Stimulated activated CD8-positive, alpha-beta memory T cell treated with anti-CD3 and anti-CD28 coated beads, Interleukin-12 subunit alpha, Interleukin-12 subunit beta, amount 100 ng/mL, for 24 hours (primary cell): ENCODE measurements around the gene FHOD3.

ENCODE experiments used
- DNase-seq: peaks from one replicate; pipeline ENCODE4 v3.0.0-alpha.2; 2020; ENCODE audit errors: extremely low read depth

FHOD3 gene

DNA sequence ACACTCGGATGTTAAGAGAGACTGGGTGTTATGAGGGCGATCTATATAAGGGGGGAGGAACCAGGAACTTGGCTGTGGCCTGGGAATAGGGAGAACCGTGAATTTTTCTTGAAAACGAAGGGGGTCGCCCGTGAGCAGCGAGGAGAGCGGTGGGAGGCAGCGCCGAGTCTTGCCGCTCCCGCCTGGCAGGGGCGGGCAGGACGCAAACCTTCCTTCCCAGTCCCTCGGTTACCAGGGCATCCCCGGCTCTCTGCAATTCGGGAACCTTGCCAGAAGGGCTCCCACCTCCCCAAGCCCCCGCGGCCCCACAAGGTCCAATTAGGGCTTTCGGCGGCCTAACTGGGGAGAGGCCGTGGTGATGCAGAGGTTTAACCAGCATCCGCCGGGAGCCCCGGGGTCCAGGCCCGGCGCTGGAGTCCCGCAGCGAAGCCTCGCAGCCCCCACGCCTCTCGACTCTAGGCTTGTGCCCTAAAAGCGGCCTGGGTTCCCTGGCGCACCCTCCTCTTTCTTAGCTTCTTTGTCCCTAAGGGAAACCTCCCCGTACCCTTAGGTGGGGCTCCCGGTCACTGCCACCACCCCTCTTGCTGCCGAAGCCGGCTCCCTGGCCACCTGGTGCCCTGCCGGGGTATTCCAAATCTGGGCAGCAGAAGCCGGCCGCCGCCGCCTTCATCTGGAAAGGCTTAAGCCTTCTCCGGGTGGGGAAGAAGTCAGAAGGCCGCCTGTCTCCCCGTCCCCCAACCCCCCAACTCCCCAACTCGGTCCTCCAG is 680 bp upstream of the FHOD3 start:
- no peak for DNase-seq

DNA sequence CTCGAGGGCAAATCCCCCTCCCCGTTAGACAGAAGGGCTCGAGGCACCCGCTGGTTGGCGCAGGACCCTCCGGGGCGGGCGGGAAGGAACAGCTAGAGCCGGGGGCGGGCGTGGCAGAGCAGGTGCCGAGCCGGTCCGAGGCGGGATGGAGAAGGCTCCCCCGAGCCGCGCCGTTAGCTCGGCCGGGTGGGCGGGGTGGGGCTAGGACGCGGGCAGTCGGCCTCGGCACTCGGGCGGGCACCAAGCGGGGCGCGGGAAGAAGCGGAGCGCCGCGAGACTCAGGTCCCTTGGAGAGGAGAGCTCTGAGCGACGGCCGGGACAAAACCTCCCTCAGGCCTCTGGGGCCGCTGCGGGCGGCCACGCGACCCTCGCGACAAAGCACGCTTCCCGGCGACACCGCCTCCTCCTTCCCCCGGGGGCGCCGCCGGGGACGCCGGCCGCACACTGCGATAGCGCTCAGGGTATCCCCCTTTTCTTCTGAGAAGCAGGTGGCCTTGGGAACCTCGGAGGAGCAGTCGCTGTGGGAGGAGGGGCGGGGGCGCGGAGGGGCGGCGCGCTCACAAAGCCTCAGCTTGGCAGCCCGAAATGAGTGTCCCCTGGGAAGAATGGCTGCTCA is 721 bp downstream of the FHOD3 start:
- DNase-seq = no peak

DNA sequence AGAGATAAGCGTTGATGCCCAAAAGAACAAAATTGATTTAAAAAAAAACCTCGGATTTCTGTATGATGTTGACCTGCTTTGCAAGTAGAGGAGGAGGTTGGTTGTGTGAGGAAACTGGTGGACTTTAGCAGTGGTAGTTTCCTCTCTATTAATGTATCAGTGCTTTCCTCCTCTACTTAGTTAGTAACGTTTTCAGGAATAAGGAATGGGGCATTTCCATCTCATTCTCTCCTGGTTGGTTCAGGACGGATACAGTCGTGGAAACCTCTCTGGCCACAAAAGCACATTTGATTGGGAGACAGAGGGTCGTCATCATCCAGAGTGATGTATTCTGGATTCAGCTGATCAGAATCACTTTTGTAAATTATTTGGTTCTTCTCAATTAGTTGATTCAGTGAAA is 1.5 kb downstream of the FHOD3 start:
- DNase-seq = no peak

DNA sequence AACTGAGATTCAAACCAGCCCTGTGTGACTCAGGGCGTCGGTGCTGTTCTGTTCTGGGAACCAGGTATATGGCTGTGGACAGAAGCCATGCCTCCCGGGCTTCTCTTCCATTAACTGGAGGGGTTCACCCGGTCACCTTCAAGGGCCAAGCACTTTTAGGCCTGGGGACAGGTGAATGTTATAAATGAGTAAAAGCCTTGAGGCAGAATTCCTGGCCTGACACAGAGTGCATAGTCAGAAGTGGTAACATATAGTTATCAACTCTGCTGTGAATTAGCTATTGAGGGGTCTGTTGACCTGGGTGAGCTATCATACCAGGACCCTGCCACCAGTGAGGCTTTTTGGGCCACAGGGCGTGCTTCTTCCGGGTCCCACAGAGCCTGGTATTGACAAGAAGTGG is 2.7 kb downstream of the FHOD3 start:
- DNase-seq = no peak

DNA sequence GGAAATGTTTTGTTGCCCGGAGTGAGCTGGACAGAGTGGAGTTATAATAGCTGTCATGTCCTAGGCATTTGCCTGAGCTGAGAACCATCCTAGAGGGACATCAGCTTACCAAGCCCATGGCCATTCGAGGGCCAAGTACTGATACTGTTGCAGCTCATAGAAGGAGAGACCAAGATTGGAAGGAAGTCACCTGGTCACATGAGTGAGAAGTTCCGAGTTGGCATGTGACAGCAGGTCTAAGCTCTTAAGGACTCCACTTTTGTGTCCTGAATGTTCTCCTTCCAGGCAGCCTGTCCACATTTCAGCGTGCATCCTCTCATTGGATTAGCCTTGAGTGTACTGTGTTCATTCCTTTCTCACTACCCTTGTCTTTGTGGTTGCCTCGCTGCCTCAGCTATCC is 4.4 kb downstream of the FHOD3 start:
- DNase-seq = no peak

DNA sequence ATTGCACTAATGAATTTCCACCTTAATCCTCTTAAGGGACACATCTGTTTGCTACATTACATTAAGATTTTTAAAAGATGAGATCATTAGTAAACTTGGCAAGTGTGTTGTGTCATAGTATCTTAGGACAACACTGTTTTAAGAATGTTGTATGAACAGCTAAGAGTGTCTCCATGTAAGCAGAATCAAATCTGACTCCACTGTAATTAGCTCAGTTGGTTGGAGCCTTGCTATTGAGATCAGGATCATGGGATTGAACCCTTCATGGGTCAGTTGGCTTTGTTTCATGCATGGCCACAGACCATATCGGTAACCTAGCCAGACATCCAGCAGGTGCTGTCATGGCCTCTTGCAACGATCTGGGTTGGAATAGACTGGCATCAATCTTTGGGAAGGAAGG is 5.2 kb downstream of the FHOD3 start:
- no peak for DNase-seq

DNA sequence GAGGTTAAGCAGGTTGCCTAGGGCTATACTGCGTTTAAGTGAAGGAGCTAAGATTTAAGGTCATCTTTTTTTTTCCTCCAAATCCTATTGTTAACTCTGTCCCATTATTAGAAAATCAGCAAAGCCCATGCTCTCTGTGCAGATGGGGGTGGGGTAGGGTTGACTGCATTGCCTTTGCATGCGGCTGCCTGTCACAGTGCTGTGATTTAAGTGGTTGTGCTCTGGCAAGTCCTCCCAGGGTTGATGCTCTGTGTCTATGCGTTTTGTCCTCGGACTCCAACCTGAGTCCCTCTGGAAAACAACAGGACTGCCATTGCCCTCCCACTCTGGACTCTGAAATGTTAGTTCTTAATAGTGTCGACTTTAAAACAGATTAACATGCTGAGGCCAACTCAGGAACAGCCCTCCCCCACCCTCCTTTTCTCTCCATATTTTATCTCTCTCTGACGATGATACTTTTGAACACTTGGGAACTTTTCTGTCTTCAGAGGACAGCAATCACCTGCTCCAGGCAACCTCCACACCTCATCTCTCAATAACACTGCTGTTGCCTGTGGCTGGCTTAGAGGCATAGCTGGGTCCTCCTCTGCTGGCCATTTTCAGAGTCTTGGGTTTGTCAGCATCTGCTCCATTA is 5.8 kb downstream of the FHOD3 start:
- no peak for DNase-seq

DNA sequence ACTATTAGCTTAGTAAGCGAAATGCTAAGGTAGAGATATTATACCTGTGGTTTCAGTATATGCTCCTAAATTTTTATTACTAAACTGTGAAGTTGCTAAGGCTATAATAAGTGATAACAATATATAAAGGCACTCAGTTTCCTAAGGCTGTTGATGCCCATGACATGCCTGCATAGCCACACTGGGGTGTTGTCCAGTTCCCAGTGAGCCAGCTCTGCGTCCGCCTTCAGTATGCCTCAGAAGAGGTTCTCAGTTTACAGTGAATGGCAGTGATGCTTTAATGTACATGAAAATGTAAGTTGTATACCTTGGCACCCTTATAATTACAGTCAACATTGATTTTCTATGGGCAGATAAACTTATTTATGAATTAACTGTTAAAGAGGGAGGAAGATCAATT is 7.2 kb downstream of the FHOD3 start:
- DNase-seq = no peak

DNA sequence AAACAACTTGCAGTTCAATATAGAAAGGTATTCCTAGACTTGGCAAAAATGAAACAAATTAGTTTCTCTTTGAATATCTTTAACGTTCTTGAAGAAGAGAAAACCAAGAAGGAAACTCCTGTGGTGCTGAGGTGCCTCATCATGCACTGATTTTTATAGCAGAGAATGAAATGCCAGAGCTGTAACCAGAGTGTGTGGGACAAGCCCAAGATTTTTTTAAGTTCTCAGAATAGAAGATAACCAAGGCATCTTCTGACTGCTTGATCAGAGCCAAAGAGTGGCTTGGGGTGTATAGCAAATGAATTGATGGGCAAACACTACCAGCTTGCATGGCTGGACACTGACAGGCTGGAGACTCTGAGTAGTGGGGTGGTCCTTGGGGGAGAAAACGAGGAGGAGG is 7.9 kb downstream of the FHOD3 start:
- no peak for DNase-seq

DNA sequence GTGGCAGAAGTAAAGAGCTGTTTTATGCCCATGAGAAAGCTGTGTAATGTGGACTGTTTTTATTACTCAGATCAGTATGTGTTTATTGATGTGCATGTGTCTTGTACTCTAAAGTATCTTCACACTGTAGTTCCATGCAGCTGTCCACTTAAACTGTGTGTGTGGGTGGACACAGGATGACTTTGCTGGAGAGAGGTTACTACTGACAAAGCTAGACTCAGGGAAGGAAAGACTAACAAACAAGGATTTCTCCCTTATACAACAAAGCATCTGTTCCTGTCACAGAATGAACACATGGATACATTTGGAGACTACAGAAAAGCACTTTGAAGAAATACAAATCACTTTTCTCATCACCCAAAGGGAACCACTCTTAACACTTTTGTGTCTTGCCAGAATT is 10.0 kb downstream of the FHOD3 start:
- no peak for DNase-seq

DNA sequence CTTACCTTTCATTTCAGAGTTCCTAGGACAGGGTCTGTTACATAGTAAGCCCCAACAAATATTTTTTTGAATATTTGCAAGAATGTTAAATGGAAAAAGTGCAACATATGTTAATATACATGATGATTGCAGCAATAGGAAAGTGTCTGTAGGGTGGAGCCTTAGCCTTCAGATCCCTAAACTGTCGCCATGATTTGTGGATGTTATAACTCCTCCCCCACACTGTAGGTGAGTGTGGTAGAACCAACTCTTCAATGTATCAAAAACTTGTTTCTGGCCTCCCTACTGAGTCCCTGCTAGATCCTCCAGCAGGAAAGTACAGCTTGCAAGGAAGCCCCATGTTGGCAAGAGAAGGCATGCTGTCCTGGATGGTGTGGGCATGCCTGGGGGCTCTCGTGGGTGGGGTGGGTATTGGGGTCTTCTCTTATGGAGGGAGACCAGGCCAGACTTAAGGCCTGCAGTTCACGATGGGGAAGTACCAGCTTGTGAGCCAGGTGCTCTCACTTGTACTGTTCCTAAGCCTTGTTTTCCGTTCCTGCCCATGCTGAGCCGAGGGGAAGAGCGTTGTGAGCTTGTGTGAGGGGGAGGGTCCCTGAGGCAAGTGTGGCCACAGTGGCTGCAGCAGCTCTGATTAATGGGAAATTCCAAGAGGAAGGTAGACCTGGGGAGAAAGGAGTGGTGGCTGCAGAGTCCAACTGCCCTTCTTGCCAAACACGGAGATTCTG is 11.4 kb downstream of the FHOD3 start:
- DNase-seq = no peak

DNA sequence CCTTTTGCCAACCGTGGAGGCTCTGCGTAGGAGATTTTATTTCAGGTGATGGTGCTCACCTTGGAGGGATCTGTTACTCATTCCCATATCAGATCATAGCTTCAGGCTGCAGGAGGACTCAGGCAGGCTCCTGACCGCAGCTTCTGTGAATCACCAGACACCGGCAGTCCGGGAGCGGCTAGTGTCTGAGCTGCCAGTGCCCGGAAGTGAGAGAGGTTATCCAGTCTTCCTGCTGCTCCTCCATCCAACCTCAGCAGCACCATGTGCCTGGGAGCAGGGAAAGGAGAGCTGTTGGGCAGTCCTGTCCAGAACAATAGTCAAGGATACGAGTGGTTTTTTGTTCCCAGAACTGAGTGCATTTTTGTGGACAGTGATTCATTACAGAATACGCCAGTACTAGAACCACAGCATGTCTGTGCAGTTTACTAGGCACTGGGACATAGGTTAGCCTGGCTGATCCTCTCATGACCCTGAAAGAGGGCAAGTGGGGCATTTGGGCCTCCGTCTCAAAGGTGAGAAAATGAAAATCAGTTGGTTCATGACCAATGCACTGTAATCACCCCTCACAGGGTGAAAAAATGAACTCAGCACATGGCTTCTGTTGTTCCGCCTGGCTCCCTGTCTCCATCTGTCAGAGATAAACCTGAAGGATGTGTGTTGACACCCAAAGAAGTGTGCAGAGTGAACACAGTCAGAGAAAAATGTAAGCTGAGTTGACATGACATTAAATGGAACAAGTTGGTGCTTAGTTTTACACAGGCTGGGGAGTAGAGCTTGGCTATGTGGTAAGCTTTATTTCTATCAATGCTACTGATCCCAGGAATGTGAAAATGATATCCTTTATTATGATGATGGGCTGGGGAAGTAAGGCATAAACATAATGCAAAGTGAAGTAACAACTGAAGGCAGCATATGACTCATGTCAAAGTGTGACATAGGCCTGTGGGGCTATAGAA is 12.2 kb downstream of the FHOD3 start:
- DNase-seq = no peak

DNA sequence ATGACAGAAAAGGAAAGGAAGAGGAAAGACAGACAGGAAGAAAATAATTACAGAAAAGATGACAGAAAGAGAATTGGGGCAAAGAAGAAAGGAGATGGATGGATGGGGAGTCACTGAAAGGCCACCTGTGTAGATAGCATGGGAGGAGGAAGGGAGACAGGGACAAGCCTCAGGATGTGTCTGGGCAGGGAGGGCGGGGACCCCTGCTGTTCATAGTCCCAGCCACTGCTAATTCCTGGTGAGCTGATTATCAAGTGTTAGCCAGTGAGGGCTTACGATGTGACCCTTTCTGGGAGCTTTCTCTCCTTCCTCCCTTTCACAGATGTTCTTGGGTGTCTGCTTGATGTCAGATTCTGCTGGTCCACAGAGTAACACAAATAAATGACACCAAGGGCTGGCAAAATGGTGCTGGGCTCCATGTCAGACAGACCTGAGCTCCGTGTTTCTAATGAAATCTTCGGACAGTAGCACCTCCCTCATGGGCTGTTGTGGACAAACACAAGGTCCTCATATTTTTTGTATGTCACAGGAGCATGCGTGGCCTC is 13.6 kb downstream of the FHOD3 start:
- no peak for DNase-seq

DNA sequence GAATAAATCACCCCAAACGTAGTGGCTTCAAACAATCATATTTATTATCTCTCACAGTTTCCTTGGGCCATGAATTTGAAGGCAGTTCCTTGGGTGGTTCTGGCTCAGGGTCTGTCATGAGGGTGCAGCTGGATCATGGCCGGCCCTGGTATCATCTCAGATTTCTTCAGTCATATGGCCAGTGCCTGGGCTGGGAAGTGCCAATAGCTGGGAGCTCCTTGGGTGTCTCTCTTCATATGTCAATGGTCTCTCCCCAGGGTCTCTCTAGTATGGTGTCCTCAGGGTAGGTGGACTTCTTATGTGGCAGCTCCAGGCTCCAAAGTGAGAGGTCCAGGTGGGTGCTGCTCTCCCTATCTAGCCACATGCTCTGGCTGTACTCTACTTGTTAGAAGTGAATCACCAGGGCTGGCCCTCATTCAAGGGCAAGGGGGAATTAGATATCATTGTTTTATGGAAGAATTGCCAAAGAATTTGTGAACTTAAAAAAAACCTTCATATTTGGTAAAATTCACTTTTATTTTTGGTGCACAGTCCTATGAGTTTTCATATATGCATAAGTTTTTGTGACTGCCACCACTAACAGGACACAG is 15.4 kb downstream of the FHOD3 start:
- DNase-seq = no peak

DNA sequence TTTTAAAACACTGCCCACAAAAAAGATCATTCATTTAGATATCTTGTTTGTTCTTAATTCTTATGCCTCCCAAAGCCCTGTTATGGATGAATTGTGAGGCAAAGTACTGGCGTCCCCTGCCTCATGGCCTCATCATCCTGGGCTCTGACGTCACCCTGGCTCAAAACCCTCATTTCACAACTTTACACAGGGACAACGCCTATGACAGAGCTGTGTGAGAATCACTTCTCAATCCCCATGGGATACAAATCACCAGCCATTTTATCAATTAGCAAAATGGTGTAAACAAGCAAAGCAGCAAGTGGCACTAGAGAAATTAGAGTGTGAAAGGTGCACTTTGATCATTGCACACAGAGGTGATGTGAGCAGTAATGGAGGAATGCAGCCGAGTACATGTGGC is 16.6 kb downstream of the FHOD3 start:
- no peak for DNase-seq

DNA sequence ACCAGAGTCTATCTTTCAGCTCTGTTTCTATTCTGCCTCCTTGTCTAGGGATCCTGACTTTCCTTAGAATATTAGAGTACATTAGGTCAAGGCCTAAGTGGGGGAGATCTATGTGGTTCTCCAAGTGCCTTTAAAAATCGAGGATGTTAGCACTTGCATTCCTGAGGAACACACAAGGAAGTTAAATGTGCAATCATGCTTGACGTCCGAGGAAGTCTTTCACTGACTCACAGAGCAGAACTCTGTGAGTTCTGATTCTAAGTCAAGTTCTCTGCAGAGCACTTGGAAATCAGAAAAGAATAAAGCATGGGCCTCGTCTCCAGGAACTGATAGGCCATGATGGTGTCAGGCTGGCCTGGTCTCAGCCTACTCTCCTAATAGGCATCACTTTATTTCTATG is 17.2 kb downstream of the FHOD3 start:
- DNase-seq = no peak

DNA sequence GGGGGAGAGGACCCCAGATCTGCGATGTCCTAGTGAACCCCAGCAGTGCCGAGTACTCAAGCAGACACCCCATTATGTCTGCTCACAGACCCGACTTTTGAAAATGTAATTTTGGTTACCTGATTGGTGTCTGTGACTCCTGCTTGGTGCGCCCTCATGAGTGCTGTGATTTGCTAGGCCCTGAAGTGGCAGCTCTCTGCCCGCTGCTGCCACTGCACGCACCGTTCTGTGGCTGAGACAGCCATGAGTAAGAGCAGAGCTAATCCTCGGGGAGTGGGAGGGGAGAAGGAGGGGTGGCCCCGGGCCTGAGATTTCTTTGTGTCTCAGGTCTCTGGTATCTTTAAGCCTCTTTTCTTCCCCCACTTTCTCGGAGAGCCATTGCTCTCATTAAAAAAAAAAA is 18.2 kb downstream of the FHOD3 start:
- DNase-seq = no peak

DNA sequence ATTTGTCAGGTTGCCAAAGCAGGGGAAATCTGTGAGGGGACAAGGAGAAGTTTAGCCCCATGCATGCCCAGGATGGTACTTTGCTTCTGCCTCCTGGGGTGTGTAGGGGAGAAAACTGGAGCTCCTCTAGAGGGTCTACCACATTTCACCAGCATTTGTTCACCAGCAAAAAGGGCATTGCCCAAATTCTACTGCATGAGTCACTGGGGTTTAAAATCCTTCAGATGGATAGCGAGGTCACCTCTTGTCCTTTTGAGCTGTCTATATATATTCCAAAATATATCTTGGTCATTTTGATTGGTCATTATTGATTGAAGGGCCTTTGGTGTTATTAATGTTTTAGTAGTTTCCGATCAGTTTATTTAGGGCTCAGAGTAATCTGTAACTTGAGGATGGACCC is 18.7 kb downstream of the FHOD3 start:
- no peak for DNase-seq

DNA sequence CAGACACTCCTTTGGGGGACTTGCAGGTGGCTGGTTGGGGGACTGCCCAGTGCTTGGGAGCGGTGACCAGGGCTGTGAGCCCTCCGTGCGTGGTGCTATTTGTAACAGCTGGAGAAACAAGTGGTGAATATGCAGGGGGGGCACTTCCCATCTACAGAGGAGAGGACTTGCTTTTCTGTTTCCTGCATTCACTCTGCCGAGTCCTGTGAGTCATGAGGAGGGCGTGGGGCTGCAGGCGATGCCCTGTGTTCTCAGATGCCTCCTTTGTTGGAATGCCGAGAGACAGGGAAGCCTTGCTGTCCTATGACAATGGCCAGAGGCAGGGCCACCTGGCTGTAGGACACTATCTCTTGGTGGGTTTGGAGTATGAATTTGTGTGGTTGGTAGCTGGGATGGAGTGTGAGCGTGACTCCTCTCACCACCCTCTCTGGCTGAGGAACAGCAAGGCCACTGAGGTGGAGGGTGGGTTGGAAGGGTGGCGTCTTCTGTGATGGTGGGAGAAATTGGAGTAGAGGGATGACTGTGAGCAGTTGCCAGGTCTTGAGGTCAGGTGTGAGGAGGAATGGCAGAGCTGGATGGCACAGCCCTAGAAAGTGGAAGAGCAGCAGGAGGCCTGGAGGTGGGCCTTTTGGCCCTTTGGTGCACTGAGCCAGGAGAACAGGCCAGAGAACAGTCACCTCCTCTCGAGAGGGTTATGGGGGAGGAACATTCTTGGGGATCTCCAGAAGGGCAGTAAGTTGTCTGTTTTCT is 24.3 kb downstream of the FHOD3 start:
- DNase-seq = no peak

DNA sequence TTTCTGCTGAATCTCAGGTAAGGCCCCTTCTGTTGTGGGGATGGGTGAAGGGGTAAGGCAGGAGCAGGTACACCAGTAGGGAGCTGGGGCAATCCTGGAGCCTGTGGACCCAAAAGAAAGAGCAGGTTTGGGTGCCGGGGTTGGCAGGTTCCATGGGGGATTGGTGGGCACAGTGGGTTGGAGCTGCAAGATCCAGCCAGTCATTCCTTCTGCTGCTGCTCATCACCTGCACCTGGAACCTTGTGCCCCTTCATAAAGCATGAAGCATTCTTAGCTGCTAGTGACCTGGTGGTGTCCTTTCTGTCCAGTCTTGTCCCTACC is 24.9 kb downstream of the FHOD3 start:
- DNase-seq = no peak
